GM19372 (cell line): Measurements from ENCODE around the gene DPYSL5.
"Not testable (repeated sequence)": the region's sequence is repeated elsewhere in the genome, so short reads cannot be mapped to it uniquely, and the experiment has no call there.

Experiments
- ATAC-seq: cut with Tn5 transposase; IDR thresholded peaks from one replicate; pipeline ENCODE4 v1.9.1; 2021; ENCODE audit warnings: mild to moderate bottlenecking, low read depth, moderate library complexity; ENCODE audit not compliant: unreplicated experiment

The DPYSL5 gene, protein sequence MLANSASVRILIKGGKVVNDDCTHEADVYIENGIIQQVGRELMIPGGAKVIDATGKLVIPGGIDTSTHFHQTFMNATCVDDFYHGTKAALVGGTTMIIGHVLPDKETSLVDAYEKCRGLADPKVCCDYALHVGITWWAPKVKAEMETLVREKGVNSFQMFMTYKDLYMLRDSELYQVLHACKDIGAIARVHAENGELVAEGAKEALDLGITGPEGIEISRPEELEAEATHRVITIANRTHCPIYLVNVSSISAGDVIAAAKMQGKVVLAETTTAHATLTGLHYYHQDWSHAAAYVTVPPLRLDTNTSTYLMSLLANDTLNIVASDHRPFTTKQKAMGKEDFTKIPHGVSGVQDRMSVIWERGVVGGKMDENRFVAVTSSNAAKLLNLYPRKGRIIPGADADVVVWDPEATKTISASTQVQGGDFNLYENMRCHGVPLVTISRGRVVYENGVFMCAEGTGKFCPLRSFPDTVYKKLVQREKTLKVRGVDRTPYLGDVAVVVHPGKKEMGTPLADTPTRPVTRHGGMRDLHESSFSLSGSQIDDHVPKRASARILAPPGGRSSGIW

DNA sequence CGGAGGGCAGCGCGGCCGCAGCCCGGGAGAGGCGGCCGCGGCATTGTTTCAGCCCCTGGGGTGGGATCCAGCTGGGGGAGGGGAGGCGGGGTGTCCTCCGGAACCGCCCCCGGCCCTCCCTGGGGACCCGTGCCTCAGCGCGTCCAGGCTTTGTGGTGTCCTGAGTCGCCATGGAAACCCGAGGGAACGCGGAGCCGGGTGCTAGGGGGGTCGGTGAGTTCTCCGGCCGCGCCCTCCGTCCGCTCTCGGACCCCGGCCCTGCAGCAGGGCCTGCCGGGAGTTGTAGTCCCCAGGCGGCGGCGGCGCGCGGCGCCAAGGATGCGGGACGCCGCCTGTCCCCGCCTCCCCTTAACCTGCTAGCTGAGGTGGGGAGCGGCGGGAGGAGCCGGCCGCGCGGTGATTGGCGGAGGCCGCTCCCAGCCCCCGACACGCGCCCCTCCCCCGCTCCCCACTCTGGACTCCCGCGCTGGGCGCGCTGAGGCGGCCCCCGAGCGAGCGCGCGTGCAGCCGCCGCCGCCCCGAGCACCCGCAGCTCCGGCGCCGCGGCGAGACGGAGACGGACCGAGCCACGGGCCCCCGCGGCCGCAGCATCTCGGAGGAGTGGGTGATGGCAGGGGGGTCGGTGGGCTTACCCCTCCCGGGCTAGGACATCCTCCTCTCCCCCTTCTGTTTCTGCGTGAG, at the start of gene DPYSL5:
Gene DPYSL5 (plus strand): TSS at position 478 of the 681 bp plus-strand sequence. CDS start 50,368 bp downstream, outside the sequence.
- no peak for ATAC-seq

DNA sequence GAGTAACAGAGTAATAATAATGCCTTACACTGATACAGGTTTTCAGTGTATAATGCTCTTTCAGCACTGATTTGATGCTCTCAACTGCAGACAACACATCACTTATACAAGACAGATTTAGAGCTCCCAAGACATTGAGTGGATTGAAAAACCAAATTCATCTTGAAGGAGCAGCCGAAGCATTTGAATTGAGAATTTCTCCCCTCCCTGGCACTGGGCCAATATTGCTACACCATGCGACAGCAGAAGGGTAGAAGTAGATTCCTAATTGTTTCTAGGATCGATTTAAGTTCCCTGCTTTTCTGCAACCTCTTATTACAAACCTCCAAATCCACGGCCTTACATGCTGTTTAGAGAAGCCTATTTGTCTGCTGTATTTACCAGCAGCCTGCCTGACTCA, 46.6 kb upstream of the DPYSL5 start:
- no peak for ATAC-seq

DNA sequence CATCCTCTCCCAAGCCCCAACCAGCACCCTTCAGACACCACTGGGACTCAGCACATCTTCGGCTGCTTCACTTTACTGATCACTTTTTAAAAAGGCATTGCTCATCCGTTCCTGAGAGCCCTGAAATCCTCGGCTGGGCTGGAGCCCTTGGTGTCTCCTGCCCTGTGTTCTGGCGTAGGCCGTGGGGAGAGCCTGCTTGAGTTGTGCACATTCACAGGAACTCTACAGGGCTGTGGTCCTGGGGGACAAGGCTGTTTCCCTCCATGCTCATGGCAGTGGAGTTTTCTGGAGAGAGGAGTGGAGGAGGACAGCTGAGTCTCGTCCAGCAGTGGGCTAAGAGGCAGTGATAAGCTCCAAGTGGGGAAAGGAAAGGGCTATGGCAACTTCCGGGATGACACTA, 46.1 kb upstream of the DPYSL5 start:
- ATAC-seq: no peak

DNA sequence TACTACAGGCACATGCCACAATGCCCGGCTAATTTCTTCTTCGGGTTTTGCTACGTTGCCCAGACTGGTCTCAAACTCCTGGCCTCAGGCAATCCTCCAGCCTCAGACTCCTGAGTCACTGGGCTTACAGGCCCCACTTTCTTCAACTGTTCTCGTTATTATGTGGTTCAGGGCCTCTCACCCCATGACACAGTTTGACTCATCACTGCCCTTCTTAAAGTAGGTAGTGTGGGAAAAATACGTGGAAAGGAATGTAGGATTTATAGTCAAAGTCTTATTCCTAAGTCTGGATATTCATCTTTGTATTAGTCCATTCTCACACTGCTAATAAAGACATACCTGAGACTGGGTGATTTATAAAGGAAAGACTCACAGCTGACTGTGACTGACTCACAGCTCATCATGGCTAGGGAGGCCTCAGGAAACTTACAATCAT, 42.7 kb upstream of the DPYSL5 start:
- ATAC-seq: no peak

DNA sequence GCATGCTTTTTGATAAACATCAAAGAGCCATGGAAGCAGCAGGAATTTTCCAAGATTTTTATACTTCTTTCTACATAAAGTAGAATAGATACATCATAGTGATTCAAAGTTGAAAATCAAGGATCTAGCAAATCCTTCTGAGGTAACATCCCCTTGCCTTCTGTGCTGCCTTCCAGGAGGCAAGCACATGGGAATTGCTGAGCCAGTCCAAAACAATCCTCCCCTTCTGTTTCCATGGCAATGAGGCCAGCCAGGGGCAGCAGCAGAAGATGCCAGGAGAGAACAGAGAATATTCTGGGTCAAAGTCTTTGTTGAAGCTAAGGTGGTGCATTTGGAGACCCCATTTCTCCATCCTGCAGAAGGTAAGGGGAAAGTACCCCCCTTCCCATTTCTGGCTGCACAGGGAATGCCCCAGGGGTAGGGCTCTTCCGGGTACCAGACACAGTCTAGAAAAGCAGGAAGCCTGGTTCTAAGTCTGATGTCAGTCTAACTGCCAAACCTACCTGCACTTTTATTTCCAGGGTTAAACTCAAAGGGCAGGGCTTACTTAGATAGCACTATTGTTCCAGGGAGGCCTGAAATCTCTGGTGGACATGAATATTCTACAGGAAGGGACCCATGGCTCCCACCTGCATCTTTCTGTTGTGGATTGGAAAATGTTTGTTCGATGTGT, 40.0 kb upstream of the DPYSL5 start:
- no peak for ATAC-seq

DNA sequence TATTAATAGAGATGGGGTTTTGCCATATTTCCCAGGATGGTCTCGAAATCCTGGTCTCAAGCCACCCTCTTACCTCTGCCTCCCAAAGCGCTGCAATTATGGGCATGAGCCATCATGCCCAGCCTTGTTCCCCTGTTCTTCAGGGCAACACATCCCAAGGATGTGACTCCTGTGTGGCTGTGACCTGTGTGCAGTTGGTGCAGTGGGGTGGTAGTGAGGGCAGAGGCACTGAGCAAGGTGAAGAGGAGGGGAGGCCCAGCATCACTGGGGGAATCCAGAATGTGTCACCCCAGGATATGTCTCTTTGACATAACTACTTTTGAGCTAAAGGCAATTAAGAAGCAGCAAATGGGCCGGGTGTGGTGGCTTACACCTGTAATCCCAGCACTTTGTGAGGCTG, 38.7 kb upstream of the DPYSL5 start:
- no peak for ATAC-seq

DNA sequence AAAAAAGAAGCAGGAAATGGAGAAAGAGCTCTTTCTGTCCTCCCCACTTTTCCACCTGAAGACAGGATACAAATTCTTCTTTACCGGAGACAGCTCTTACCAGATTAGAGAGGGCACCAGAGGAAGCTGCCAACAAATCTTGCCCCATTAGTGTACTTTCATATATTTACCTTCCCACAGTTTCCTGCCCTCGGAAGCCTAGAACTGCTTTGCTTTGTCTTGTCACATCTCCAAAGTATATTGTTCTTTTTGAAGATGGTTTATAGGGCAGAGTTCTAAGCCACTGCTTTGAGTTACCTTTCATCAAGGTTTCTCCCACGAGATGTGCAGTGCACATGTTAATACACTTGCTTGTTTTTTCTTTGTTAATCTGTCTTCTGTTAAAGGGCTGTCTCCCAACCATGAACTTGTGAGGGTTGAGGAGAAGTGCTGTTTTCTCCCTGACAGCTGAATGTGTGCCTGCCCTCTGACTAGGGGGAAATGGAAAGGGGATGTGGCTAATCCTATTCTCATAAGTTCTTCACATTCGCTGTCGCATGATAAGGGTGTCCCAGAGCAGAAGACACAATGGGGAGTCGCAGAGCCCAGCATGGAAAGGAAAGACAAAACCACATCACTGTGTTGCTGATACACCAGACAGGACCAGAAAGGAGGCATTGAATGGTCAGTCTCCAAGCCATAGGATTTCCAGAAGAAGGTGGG, 37.9 kb upstream of the DPYSL5 start:
- ATAC-seq: no peak

DNA sequence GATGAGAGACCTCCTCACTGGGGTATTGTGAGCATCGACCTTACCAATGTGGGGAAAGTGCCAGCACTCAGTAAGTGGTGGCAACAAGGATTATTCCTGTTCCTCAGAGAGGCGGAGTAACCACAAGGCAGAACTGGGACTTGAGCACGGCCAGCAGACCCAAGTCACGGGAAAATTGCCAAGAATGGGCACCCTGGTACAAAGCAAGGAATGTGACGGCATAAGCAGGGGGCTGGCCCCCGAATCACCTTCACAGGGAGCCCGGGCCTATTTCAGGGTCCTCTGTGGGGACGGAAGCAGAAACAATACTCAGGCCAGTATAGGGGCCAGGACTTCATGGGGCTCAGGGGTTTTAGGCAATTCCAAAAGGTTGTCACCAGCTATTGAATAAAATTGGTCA, 36.7 kb upstream of the DPYSL5 start:
- no peak for ATAC-seq

DNA sequence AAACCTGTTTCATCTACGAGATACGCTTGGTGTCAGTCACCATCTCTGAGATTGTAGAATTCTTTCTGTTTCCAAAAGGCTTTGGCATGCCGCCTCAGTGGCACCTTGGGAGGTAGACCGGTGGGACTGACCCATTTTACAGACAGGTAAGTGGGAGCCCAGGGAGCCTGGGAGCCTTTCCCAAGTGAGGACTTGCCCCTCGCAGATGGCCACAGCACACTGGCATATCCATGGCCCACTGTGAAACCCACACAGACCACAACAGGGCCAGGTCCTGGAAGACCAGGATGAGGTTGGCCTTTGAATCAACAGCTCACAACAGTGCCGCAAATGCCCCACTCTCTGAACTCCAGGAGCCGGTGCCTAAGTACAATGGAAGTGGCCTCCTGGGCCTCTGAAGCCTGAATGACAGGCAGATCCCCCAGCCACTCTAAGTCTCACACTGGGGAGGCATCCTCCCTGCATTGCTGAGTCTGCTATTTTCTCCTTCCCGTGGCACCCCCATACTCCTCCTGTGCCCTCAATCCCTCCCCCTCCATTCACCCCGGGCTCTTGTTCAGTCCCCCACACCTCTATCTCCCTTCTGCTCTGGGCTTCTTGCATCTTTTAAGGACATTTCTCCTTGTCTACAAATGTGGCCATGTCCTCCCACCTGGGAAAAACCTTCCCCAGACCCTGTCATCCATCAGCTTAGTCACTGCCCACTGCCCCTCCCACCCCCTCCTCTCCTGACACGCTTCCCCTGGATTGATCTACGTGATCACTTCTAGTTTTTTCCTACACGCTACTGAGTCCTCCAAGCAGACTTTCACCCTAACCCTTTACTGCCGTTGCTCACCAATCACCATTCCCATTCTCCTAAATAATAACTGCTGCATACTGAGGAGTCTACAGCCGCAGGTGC, 35.9 kb upstream of the DPYSL5 start:
- no peak for ATAC-seq

DNA sequence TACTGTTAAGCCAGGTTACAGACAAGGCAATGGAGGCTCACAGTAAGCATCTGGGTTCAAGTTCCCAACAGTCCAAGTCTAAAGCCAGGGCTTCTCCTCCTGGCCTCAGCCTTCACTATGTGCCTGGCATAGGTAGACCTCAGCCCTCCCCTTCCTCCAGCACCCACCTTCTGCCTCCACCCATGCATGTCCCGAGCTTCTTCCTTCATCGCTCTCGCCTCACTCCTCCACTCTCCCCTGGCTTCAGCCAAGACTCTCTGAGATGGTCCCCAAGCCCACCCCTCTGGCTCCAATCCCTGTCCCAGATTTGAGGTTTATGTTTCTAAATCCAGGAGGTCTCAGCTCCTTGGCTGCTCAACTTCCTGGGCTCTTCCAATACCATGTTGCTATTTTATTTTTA, 35.2 kb upstream of the DPYSL5 start:
- ATAC-seq: no peak

DNA sequence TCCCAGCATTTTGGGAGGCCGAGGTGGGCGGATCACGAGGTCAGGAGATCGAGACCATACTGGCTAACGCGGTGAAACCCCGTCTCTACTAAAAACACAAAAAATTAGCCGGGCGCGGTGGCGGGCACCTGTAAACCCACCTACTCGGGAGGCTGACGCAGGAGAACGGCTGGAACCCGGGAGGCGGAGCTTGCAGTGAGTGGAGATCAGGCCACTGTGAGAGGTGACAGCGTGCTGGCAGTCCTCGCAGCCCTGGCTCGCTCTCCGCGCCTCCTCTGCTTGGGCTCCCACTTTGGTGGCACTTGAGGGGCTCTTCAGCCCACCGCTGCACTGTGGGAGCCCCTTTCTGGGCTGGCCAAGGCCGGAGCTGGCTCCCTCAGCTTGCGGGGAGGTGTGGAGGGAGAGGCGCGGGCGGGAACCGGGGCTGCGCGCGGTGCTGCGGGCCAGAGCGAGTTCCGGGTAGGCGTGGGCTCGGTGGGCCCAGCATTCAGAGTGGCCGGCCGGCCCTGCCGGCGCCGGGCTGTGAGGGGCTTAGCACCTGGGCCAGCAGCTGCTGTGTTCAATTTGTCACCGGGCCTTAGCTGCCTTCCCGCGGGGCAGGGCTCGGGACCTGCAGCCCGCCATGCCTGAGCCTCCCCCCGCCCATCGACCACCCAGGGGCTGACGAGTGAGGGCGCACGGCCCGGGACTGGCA, 33.7 kb upstream of the DPYSL5 start:
- ATAC-seq: not testable (repeated sequence)

DNA sequence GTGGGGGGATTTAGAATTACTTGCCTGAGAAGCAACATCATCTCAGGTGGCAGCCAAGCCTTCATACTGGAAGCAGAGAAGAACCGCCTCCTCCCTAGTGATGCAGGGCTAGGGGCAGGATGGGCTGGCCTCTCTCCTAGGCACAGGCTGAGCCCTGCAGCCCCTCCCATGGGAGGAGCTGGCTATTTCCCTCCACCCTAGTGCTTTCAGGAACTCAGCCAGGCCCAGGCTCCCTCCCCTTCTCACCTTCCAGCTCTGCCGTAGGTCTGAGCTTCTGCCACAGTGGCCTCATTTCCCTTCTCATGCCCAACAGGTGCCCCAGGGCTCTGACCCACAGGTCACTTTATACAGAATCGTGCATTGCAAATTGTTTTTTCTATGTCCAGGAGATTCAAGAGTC, 31.0 kb upstream of the DPYSL5 start:
- ATAC-seq: no peak

DNA sequence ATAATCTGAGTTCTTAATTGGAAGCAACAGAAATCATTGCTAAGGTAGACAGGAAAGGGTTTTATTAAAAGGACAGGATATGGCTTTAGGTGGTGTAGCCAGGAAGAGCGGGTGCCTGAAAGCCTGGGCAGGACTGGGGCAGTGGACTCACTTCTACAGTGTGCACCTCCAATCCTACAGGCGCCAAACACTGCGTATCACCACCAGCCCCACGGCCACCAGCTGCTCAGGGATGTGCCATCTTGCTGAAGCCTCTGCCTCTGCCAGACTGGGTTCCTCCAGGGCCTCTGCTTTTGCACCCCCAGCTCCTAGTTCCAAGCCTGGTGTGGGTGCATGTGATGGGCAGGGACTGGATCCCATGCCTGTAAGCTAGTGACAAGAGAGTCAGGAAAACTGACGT, 29.7 kb upstream of the DPYSL5 start:
- ATAC-seq: no peak

DNA sequence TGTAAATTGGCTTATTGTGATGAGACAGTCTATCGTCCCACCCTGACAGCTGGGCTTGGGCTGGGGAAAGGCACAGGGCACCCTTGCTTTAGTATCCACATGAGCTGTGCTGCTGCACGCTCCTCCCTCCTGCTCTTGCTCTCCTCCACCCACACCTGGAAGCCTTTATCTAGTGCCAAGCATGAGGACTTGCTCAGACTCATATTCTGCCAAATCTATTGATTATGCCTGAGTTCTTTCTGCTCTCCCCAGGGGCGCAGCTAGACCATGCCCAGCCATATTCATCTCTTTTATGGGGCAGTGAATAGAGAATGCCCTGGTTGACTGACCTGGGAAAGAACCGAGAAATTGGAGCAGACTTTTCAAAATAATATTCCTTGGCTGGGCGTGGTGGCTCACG, 29.0 kb upstream of the DPYSL5 start:
- no peak for ATAC-seq

DNA sequence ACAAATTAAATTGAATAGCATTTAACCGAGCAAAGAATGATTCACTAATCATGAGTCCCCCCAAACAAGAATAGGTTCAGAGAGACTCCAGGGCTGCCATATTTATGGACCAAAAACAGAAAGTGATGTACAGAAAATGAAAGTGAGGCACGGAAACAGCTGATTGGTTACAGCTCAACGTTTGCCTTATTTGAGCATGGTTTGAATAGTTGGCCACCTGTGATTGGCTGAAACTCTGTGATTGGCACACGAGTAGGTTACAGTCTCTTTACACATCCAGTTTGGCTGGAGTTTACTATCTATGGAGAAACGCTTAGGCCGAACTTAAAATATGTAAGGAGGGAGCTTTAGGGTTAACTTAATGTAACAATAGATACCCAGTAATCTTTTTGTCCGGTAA, 27.0 kb upstream of the DPYSL5 start:
- ATAC-seq: no peak

DNA sequence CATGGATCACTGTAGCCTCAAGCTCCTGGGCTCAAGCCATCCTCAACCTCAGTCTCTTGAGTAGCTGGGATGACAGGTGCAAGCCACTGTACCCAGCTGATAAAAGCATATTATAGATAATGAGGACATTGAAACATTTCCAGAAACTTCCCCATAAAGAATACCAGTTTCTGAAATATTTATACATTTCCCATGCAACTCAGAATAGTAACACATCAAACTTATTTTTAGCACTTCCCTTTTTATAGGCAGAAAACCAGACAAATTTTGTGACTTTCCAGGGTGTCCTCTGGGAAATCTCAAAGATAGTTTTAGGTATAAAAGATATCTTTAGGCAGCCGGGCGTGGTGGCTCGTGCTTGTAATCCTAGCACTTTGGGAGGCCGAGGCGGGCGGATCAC, 25.1 kb upstream of the DPYSL5 start:
- no peak for ATAC-seq

DNA sequence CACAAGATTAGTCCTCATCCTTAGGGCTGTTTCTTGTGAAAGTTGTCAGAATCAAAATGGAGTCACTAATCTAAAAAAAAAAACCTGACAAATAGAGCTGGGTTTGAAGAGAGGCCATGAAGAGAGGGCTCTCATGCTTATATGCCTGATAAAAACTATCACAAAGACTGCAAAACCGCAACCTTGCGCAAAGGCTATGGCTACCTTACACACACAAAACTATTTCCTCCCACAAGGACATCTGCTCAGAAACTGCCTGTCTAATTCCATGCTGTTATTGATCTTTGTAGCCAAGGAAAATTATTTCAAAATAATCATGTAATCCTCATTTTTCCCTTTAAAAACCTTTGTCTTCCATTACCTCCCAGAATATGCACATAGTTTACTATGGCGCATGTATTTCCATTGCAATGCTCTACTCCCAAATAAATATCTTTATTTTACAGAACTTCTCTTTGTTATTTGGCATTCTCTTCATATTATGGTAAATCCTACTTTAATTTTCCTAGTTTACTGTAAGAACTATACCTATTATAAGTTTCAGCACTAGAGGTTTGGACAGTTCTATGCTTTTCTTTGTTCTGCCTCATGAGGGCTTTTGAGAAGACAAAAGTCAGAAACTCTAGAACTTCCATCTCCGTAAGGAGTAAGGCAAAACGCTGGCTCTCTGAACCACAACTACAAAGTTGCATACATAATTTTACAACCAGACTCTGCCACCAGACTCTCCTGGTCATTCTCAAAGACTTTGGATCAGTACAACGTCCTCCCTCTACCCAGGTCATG, 9.6 kb upstream of the DPYSL5 start:
- ATAC-seq: no peak

DNA sequence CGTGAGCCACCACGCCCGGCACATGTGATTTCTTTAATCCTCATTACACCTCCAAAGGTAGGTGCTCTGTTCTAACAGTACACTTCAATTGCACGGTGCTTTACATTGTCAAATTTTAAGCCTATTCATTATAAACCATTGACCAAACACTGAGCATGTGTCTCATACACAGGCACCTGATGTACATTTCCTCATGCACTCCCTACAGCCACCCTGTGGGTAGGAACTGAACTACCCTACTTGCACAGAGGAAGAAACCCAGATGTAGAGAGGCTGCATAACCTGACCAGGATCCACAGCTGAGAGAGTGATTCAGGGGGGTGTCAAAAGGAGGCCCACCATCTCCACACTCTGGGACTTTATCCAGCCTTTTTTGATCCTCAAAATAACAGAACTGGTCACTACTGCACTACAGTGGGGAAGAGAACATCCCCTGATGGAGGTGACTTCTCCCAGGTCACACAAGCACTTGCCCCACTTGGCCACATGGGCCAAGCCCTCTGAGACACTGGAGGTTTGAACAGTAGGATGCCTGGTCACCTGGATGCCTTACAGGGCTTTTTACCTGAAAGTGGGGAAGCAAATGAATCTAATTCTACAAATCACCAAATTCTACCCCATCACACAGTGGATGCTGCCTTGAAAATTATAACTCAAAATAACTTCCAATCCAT, 6.9 kb upstream of the DPYSL5 start:
- no peak for ATAC-seq
